ENCODE results near the gene CPSF3. TPM values are rescaled to one million over a fixed set of nuclear protein-coding genes. Genes with fewer than 3 reads are reported as not detected.

CPSF3 gene
- total and polyA plus RNA-seq, 2 of the 13 experiments (the other 11 are each of a cell fraction or from before 2014, with no cell fraction given), result 19.8 to 93.0 TPM

- ChIA-PET POLR2A (interaction anchor here (1.0 to 4.1 kb wide), 4 partner anchors 24 to 61 kb away, joined by 3 to 44 read pairs (median 20); partner anchors contain the start of genes CPSF3 and ITGB1BP1), CTCF (ENCODE audit: low intra/inter-chr PET ratio, low total read pairs) (no interaction called here)
- FAIRE-seq, result no peak
- intact Hi-C loops (cut with micrococcal nuclease; ENCODE audit: unreplicated experiment) (loop anchor here (5.0 kb wide), 1 partner anchor 51 kb away; no protein-coding TSS in a partner anchor), in situ Hi-C loops (cut with HindIII; ENCODE audit: extremely low pct_ligation_motif_present, low pct_unique_long_range_greater_than_20kb) (loop anchor here (5.0 kb wide), 1 partner anchor 34 kb away; the partner anchor contains the start of genes CPSF3 and ITGB1BP1)
- Histone ChIP-seq H3K4me2 (ENCODE audit: low read depth, low read length) (peak overlapping the region; percentile 30; the same call in 1 of the 2 replicates), H2AFZ (ENCODE audit: low read length) (no peak overlapping the region), H3K4me1 (ENCODE audit: insufficient read depth, low read length) (peaks cover 62% of the 10 kb centered on the region), H3K79me2 (ENCODE audit: insufficient read depth, low read length) (no peaks in the 10 kb centered on the region), H3K9ac (ENCODE audit: insufficient read depth, low read depth, low read length) (0 out of 2 replicates have a peak overlapping the region, but pooled peaks have one; percentile 61), H3K36me3 (replicated peaks in 1 of 2; ENCODE audit: control insufficient read depth in 1 of 2, insufficient read depth in 2 of 2, low read length in 2 of 2) (peaks cover 3 to 24% of the 10 kb centered on the region in 2 experiments; a peak in 4 of 5 replicates), H3K9me3 (ENCODE audit: low read length) (no peaks in the 10 kb centered on the region), H3K4me3 (replicated peaks in 1 of 3; ENCODE audit: insufficient read depth in 1 of 3, low read depth in 2 of 3, low read length in 3 of 3) (no peak overlapping the region), H4K20me1 (ENCODE audit: insufficient read depth, low read length) (no peaks in the 10 kb centered on the region), H3K27ac (ENCODE audit: extremely low read length, insufficient read depth, low read length) (peak overlapping the region; percentile 67), H3K27me3 (ENCODE audit: control insufficient read depth in 1 of 2, insufficient read depth in 2 of 2, low read length in 2 of 2) (no peaks in the 10 kb centered on the region)
- DNase-seq (ENCODE audit: low spot score), result peak; percentile 73
- no TSS peak for BruUV-seq (replicated peaks)
- no peak for ATAC-seq
- 84% methylated on average over 11 of the region's 11 CpGs for WGBS (ENCODE audit: low lambda C conversion rate)
- TF ChIP-seq PBX2 (CRISPR knock-in tag; IDR thresholded peaks at IDR 0.05), result peak; percentile 56; the same call in 1 of the 2 replicates
- no peak for TF ChIP-seq PCBP2 (optimal IDR thresholded peaks at IDR 0.05; ENCODE audit: low read depth, low read length, poor library complexity, severe bottlenecking)
- TF ChIP-seq ZNF597 (CRISPR knock-in tag; IDR thresholded peaks at IDR 0.05), result no peak
- TF ChIP-seq MYPOP (CRISPR knock-in tag; IDR thresholded peaks at IDR 0.05), result no peak
- no peak for TF ChIP-seq FOXP4 (CRISPR knock-in tag; IDR thresholded peaks at IDR 0.05)
- no peak for TF ChIP-seq HOXA3 (CRISPR knock-in tag; IDR thresholded peaks at IDR 0.05)
- no peak for TF ChIP-seq CBX2 (IDR thresholded peaks at IDR 0.05; ENCODE audit: low read depth, low read length)
- TF ChIP-seq CBX2 (CRISPR knock-in tag; IDR thresholded peaks at IDR 0.05; ENCODE audit: low read depth), result no peak
- 0 out of 2 replicates have a peak, but pooled peaks have one; percentile 27 for TF ChIP-seq NCOA1 (CRISPR knock-in tag; IDR thresholded peaks at IDR 0.05)
- TF ChIP-seq CAMTA2 (CRISPR knock-in tag; IDR thresholded peaks at IDR 0.05; ENCODE audit: borderline replicate concordance), result no peak
- peak; percentile 17; the same call in 1 of the 2 replicates for TF ChIP-seq NR2F2 (IDR thresholded peaks at IDR 0.05; ENCODE audit: borderline replicate concordance, low read depth)
- no peak for TF ChIP-seq GATAD2A (CRISPR knock-in tag; IDR thresholded peaks at IDR 0.05)
- no peak for TF ChIP-seq SIX1 (CRISPR knock-in tag; IDR thresholded peaks at IDR 0.05; ENCODE audit: borderline replicate concordance)
- no peak for TF ChIP-seq ZNF446 (CRISPR knock-in tag; IDR thresholded peaks at IDR 0.05)
- TF ChIP-seq HNF4A (CRISPR knock-in tag; IDR thresholded peaks at IDR 0.05), result 0 out of 2 replicates have a peak, but pooled peaks have one; percentile 18
- 0 out of 2 replicates have a peak, but pooled peaks have one; percentile 37 for TF ChIP-seq ZBTB7B (CRISPR knock-in tag; IDR thresholded peaks at IDR 0.05)
- TF ChIP-seq ZBTB43 (CRISPR knock-in tag; conservative IDR thresholded peaks at IDR 0.05), result no peak
- TF ChIP-seq RARG (CRISPR knock-in tag; IDR thresholded peaks at IDR 0.05; ENCODE audit: low read depth), result no peak
Observed at GRCh38 chr2:9388199-9388681, 35.2 kb upstream of the CPSF3 start.
